Gastroesophageal sphincter (tissue), 4 donors: Measurements from ENCODE around the gene RBBP4. TPM values are rescaled to one million over a fixed set of nuclear protein-coding genes. Genes with fewer than 3 reads are reported as not detected.
"Not testable (repeated sequence)": the region's sequence is repeated elsewhere in the genome, so short reads cannot be mapped to it uniquely, and the experiment has no call there.

Source experiments
- ATAC-seq: fragments of 150-250 bp; one replicate; pipeline ENCODE4 v1.9.1; 2016; ENCODE audit warnings: mild to moderate bottlenecking, moderate library complexity
- H3K27ac ChIP-seq, 4 donors: fragments of 200-600 bp; sonication (generic) in 3 of 4; 1 replicate in 3 of 4; 2 replicates in 1 of 4; pipeline ENCODE4 v1.5.1; 2016 to 2019
- H3K27me3 ChIP-seq: fragments of 200-600 bp; sonication (generic); one replicate; pipeline ENCODE4 v1.5.1; 2019
- H3K36me3 ChIP-seq, 2 donors: fragments of 200-600 bp; sonication (generic); one replicate each; pipeline ENCODE4 v1.5.1; 2019; ENCODE audit warnings: control low read depth in 1 of 2
- H3K4me1 ChIP-seq, 3 donors: fragments of 200-600 bp; sonication (generic); 1 replicate in 2 of 3; 2 replicates in 1 of 3; pipeline ENCODE4 v1.5.1; 2016 to 2019; ENCODE audit warnings: control low read depth in 2 of 3
- H3K4me3 ChIP-seq, 2 donors: fragments of 200-600 bp; sonication (generic); one replicate each; pipeline ENCODE4 v1.5.1; 2019; ENCODE audit warnings: mild to moderate bottlenecking in 1 of 2, moderate library complexity in 1 of 2
- H3K9me3 ChIP-seq, 3 donors: fragments of 200-600 bp; sonication (generic); one replicate each; pipeline ENCODE4 v1.5.1; 2017 to 2019; ENCODE audit warnings: control low read depth in 2 of 3
- EP300 ChIP-seq: sonication (generic); formaldehyde crosslinking; IDR thresholded peaks from one replicate; pipeline ENCODE4 v1.6.1; 2017; ENCODE audit warnings: antibody characterized with exemption, mild to moderate bottlenecking
- POLR2A ChIP-seq, 2 donors: fragments of 450-650 bp; IDR thresholded peaks; one replicate each; pipeline ENCODE4 v1.6.1; 2017; ENCODE audit warnings: antibody characterized with exemption in 2 of 2, mild to moderate bottlenecking in 2 of 2, moderate library complexity in 1 of 2
- POLR2AphosphoS5 ChIP-seq: sonication (generic); formaldehyde crosslinking; IDR thresholded peaks from one replicate; pipeline ENCODE4 v1.6.1; 2017; ENCODE audit warnings: antibody characterized with exemption
- WGBS, 2 donors: methylation state at CpG; one replicate each; pipeline ENCODE4 v1.1.5; 2018; ENCODE audit warnings: low coverage in 1 of 2; 5-methylcytosine and 5-hydroxymethylcytosine counted together
- total RNA-seq, 4 donors: library from RNA; depleted of rRNA; stranded (reverse); fragments of >200 nt; gene quantifications; one replicate each; pipeline ENCODE4 v1.1.0, GENCODE V29; 2016
- TF ChIP-seq, protein P1 (sequence below), 4 experiments: fragments of 200-600 bp in 2 of 4; fragments of 450-650 bp in 2 of 4; sonication (generic) in 1 of 4; IDR thresholded peaks; one replicate each; pipeline ENCODE4 v1.5.1; 2017 to 2019; ENCODE audit warnings: antibody characterized with exemption in 4 of 4, mild to moderate bottlenecking in 2 of 4, moderate library complexity in 2 of 4

The RBBP4 gene
- total RNA-seq, 4 donors from 2014 or later, result 87.4 to 111 (median 100) TPM

DNA sequence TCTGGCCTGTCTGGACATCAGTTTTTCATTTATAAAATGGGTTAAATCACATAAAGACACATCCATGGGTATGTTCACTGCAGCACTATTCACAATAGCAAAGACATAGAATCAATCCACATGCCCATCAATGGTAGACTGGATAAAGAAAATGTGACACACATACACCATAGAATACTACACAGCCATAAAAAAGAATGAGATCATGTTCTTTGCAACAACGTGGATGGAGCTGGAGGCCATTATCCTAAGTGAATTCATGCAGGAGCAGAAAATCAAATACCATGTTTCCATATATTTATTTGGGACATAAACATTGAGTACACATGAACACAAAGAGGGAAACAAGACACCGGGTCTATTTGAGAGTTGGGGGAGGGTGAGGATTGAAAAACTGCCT, 28.8 kb upstream of the RBBP4 start:
- H3K9me3 ChIP-seq, result no peaks in the 10 kb centered on the region
- no peak for ATAC-seq
- 85 to 100% methylated on average over 2 of the region's 2 CpGs for WGBS, 2 donors
- H3K36me3 ChIP-seq, result peaks cover 0 to 50% of the 10 kb centered on the region in 2 donors
- no peak for TF ChIP-seq EP300
- no peak overlapping the region for H3K27ac ChIP-seq
- H3K27me3 ChIP-seq, result no peaks in the 10 kb centered on the region
- no peaks in the 10 kb centered on the region for H3K4me1 ChIP-seq
- no peak overlapping the region for H3K4me3 ChIP-seq

DNA sequence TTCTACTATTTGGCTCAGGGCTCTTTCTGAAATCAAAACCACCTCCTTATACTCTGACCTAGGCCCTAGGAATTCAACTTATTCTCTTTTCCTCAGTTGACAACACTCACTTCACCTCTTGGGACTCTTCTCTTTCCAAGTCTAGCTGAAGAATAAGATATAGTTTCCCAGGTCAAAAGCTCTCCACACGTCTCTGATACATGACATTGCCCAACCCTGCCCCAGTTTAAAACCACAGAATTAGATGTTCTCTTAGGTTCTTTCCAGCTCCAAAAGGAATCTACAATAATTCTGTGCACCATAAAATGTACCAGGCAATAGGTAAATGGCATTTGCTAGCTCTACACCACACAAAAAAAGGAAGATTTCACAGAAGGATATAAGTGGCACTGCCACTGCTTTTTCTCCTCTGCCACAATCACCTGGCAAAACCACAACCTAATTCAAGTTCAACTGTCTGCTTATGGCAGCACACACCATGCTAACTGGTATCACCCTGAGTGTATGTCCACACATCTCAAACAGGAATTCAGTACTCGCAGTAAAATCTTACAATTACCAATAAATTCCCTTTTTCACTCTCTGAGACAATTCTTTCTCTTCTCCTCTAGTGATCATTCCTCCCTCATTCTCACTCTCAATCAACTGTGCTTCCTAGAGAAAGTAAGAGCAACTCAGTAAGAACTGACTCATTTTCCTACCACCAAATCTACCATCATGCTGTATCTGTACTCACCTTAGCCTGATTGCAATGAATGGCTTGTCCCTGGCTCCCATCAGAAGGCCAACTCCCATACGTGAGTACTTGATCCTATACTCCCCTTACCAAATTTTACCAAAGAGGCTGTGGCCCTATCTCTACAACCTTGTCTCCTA, 28.0 kb upstream of the RBBP4 start:
- Histone ChIP-seq H3K4me1 (no peaks in the 10 kb centered on the region), H3K27ac (no peak overlapping the region), H3K9me3 (no peaks in the 10 kb centered on the region), H3K27me3 (no peaks in the 10 kb centered on the region), H3K4me3 (no peak overlapping the region), H3K36me3 (peaks cover 0 to 58% of the 10 kb centered on the region in 2 donors)
- TF ChIP-seq POLR2AphosphoS5 (no peak), POLR2A (IDR thresholded peaks at IDR 0.05) (no peak), EP300 (no peak)
- TF ChIP-seq, protein P1, sequence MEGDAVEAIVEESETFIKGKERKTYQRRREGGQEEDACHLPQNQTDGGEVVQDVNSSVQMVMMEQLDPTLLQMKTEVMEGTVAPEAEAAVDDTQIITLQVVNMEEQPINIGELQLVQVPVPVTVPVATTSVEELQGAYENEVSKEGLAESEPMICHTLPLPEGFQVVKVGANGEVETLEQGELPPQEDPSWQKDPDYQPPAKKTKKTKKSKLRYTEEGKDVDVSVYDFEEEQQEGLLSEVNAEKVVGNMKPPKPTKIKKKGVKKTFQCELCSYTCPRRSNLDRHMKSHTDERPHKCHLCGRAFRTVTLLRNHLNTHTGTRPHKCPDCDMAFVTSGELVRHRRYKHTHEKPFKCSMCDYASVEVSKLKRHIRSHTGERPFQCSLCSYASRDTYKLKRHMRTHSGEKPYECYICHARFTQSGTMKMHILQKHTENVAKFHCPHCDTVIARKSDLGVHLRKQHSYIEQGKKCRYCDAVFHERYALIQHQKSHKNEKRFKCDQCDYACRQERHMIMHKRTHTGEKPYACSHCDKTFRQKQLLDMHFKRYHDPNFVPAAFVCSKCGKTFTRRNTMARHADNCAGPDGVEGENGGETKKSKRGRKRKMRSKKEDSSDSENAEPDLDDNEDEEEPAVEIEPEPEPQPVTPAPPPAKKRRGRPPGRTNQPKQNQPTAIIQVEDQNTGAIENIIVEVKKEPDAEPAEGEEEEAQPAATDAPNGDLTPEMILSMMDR (IDR thresholded peaks at IDR 0.05), result no peak
- 59 to 75% methylated on average over 2 to 3 of the region's 3 CpGs for WGBS, 2 donors
- no peak for ATAC-seq

DNA sequence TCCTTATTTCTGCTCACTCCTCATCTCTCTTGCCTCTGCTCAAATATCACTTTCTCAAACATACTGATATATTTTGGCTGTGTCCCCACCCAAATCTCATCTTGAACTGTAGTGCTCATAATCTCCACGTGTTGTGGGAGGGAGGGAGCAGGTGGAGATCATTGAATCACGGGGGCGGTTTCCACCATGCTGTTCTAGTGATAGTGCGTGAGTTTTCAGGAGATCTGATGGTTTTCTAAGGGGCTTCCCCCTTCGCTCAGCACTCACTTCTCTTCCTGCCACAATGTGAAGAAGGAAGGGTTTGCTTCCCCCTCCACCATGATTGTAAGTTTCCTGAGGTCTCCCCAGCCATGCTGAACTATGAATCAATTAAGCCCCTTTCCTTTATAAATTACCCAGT, 27.2 kb upstream of the RBBP4 start:
- 80% methylated on average over 1 to 5 of the region's 5 CpGs for whole genome bisulfite sequencing, 2 donors
- ATAC-seq, result no peak
- TF ChIP-seq POLR2A (IDR thresholded peaks at IDR 0.05) (no peak), POLR2AphosphoS5 (no peak), EP300 (no peak)
- TF ChIP-seq, protein P1 (IDR thresholded peaks at IDR 0.05), result no peak
- Histone ChIP-seq H3K27me3 (no peaks in the 10 kb centered on the region), H3K9me3 (no peaks in the 10 kb centered on the region), H3K4me3 (no peak overlapping the region), H3K36me3 (peaks cover 0 to 64% of the 10 kb centered on the region in 2 donors), H3K27ac (no peak overlapping the region), H3K4me1 (no peaks in the 10 kb centered on the region)

DNA sequence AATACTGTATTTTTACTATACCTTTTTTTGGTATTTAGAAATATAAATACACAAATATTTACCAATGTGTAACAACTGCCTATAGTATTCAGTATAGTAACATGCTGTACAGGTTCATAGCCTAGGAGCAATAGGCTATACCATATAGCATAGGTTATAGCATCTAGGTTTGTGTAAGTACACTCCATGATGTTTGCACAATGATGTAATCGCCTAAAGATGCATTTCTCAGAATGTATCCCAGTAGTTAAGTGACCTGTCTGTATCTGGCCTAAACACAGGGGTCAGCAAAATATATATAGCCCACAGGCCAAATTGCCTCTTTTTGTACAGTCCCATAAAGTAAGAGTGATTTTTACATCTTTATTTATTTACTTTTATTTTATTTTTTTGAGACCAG, 24.8 kb upstream of the RBBP4 start:
- H3K4me3 ChIP-seq, result no peak overlapping the region
- no peaks in the 10 kb centered on the region for H3K9me3 ChIP-seq
- no peak for TF ChIP-seq POLR2AphosphoS5
- TF ChIP-seq POLR2A (IDR thresholded peaks at IDR 0.05), result no peak
- TF ChIP-seq EP300, result no peak
- TF ChIP-seq, protein P1 (IDR thresholded peaks at IDR 0.05), result no peak
- peaks cover 0 to 75% of the 10 kb centered on the region in 2 donors for H3K36me3 ChIP-seq
- no peak overlapping the region for H3K27ac ChIP-seq
- no peak for ATAC-seq
- H3K27me3 ChIP-seq, result no peaks in the 10 kb centered on the region
- 88 to 100% methylated on average over 1 of the region's 1 CpG for WGBS, 2 donors
- no peaks in the 10 kb centered on the region for H3K4me1 ChIP-seq

DNA sequence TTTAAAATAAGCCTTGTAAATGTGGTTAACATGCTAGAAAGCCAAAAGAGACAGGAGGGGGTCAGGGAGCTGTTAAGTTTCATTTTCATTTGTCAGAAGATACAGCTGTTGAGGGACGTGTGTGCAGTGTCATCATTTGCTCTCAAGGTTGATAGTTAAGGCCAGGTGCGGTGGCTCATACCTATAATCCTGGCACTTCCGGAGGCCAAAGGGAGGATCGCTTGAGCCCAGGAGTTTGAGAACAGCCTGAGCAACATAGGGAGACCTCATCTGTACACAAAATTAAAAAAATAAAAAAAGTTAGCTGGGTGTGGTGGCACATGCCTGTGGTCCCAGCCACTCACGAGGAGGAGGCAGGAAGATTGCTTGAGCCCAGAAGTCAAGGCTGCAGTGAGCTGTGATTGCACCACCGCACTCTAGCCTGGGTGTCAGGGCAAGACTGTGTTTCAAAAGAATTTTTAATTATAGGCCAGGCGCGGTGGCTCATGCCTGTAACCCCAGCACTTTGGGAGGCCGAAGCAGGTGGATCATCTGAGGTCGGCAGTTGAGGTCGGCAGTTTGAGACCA, 23.3 kb upstream of the RBBP4 start:
- no peaks in the 10 kb centered on the region for H3K9me3 ChIP-seq
- peaks cover 0 to 75% of the 10 kb centered on the region in 2 donors for H3K36me3 ChIP-seq
- H3K4me3 ChIP-seq, result no peak overlapping the region
- no peak for ATAC-seq
- no peaks in the 10 kb centered on the region for H3K4me1 ChIP-seq
- 79 to 80% methylated on average over 7 to 9 of the region's 11 CpGs for WGBS, 2 donors
- no peaks in the 10 kb centered on the region for H3K27me3 ChIP-seq
- H3K27ac ChIP-seq, result no peak overlapping the region
- TF ChIP-seq POLR2A (IDR thresholded peaks at IDR 0.05) (no peak), EP300 (no peak), POLR2AphosphoS5 (no peak)
- TF ChIP-seq, protein P1 (IDR thresholded peaks at IDR 0.05), result no peak

DNA sequence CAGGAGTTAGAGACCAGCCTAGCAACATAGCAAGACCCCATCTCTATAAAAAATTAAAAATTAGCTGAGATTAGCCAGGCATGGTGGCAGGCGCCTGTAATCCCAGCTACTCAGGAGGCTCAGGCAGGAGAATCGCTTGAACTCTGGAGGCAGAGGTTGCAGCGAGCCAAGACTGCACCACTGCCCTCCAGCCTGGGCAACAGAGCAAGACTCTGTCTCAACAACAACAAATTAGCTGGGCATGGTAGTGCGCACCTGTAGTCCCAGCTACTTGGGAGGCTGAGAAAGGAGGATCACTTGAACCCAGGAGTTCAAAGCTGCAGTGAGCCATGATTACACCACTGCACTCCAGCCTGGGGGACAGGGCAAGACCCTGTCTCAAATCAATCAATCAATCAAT, 20.8 kb upstream of the RBBP4 start:
- not testable (repeated sequence) for H3K27ac ChIP-seq
- H3K36me3 ChIP-seq, result peaks cover 0 to 84% of the 10 kb centered on the region in 2 donors
- WGBS, 2 donors, result 93 to 95% methylated on average over 3 of the region's 4 CpGs

More for the DNA sequence above, 20.8 kb upstream of the RBBP4 start:
- not testable (repeated sequence) for H3K9me3 ChIP-seq, H3K4me3 ChIP-seq, H3K4me1 ChIP-seq, H3K27me3 ChIP-seq, ATAC-seq
